T-helper 2 cell (primary cell): ENCODE data around the gene KLHL3.
"Not testable (repeated sequence)": the region's sequence is repeated elsewhere in the genome, so short reads cannot be mapped to it uniquely, and the experiment has no call there.

Experiments used
- DNase-seq, 5 experiments: peaks; one replicate each; pipeline versions ENCODE4 v3.0.0 to v3.0.0-alpha.2; 2012 to 2022

Gene KLHL3

GRCh38 chr5:137666461-137666850 is 69.4 kb downstream of the KLHL3 start:
- DNase-seq = no peak

- peak in 3 of 5 experiments; percentile 2 to 91 (median 7) for DNase-seq
Observed at GRCh38 chr5:137665678-137666460, 70.0 kb downstream of the KLHL3 start.

GRCh38 chr5:137660349-137660817 is 75.5 kb downstream of the KLHL3 start:
- DNase-seq = peak; percentile 18 to 78 (median 52)

- no peak for DNase-seq
Observed at GRCh38 chr5:137659209-137659608, 76.7 kb downstream of the KLHL3 start.

DNA sequence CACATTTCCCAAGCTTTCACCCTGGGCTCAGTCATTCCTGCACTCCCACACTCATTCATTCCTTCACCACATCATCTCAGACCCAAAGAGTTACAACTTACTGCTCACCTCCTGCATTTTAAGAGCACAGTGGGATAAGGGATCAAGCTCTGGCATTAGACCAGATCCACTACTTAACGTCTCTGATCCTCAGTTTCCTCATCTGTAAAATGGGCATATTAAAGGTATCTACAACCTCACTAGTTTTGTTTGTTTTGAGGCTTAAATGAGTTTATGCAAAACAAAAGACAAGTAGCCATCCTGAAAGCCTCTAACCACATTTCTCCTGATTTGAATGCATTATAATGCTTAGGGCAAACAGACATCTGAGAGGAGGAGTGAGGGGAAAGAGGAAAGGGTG is 77.6 kb downstream of the KLHL3 start:
- no peak for DNase-seq

- no peak for DNase-seq
Observed at GRCh38 chr5:137657073-137657472, 78.8 kb downstream of the KLHL3 start.

DNA sequence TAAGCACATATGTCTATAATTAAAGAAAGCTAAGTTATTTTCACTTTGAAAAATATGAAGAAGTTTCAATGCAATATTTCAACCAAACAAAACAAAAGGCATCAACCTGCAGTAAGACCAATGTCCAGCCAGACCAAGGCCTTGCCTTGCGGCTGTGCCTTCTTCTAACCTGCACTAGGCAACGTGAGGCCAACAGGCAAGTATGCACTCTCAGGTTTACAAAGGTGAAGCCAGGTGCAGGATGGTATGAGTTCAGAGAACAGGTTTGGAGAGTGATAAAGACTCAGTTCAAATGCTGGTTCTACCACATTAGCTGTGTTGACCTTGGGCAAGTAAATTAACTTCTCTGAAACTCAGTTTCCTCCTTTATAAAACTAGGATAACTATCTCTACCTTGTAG is 79.3 kb downstream of the KLHL3 start:
- no peak for DNase-seq

GRCh38 chr5:137651022-137651421 is 84.9 kb downstream of the KLHL3 start:
- no peak for DNase-seq

DNA sequence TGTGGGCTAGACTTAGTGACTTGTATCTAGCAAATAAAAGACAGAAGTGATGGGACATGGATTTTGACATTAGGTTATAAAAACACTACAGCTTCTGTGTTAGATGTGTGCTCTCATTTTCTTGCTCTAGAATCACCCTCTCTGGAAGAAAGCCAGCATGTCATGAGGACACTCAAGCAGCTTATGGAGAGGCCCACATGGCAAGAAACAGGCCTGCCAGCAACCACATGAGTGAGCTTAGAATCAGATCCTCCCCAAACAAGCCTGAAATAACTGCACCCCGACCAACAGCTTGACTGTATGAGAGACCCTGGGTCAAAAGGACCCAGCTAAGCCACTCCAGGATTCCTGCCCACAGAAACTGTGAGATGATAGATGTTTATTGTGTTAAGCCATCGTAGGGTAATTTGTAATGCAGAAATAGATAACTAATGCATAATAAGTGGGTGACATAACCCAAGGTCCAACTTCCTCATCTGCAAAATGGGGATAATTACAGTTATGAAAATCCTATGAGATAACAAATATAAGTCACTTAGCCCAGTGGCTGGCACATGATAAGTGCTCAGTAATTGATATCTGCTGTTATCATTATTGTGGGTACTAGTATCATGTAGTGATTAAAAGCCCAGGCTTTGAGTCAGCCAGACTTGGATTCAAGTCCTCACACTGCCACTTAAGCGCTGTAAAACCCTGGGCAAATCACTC is 86.5 kb downstream of the KLHL3 start:
- no peak for DNase-seq

DNA sequence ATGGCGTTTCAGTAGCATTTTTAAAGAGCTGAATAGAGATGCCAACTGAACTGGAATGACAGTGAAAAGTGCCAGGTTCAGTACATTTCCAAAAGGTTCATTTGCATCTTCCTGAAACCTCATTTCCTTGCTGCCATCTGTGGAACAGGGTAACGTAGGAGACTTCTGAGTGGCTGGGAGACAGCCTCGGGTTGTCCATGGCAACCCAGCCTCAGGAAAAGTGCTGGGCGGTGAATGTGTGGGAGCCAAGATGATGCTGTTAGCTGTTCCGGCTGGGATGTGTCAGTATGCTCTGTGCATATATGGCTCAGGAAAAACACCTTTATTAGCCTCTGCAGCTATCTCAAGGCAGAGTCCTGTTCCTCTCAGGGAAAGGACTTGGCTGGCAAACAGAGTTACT is 87.5 kb downstream of the KLHL3 start:
- no peak for DNase-seq

DNA sequence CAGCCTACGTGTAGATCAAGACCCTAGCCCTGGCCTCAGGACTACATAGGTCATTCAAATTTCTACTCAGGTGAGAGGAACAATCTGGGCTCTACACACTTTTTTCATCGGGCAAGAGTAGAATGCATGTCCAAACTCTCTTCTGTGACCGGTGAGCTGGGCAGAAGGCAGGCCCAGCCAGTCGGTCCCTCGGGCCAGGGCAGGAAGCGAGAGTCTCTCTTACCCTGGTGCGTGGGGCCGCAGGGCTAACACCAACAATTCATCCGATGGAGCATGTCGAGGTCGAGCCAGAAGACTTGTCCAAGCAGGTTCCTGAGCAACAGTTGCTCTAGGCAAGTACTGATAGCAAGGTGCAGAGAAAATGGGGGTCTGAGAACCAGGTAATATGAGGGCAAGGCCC is 88.5 kb downstream of the KLHL3 start:
- DNase-seq = no peak

GRCh38 chr5:137646761-137647160 is 89.1 kb downstream of the KLHL3 start:
- no peak for DNase-seq

- not testable (repeated sequence) for DNase-seq
Observed at GRCh38 chr5:137643081-137643480, 92.8 kb downstream of the KLHL3 start.

- DNase-seq = no peak
Observed at GRCh38 chr5:137642091-137642490, 93.8 kb downstream of the KLHL3 start.

DNA sequence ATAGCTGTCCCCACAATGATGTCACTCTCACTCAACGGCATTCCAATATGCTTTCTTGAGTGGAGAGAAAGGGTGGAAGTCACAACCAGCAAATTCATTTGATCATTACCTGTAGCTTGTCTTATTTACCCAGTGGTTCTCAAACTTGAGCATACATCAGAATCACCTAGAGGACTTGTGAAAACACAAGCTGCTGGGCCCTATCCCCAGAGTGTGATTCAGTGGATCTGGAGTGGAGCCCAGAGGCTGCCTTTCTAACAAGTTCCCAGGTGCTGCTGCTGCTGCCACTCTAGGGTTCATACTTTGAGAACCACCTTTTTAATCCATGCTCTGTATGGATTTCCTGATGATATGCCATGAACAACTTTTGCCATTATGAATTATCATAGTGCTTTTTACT is 94.7 kb downstream of the KLHL3 start:
- DNase-seq = no peak

DNA sequence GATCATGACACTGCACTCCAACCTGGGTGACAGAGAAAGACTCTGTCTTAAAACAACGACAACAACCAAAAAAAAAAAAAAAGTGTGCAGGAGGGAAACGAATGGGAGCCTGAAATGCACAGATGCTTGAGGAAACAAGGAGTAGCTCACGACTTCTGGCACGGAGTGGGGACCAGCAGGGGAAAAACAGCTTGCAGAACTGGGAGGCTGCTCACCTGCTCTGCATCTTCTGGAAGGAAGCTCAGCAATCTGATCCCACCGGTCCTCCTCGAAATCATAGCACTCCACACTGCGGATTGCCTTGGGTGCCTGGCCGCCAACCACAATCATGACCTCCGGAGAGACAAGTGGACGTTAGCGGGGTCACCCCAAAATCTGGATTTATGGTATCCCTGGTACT is 96.2 kb downstream of the KLHL3 start:
- DNase-seq = no peak

- DNase-seq = no peak
Observed at GRCh38 chr5:137638841-137639240, 97.0 kb downstream of the KLHL3 start.

- no peak for DNase-seq
Observed at GRCh38 chr5:137636830-137637714, 98.8 kb downstream of the KLHL3 start.

GRCh38 chr5:137636099-137636498 is 99.8 kb downstream of the KLHL3 start:
- no peak for DNase-seq

DNA sequence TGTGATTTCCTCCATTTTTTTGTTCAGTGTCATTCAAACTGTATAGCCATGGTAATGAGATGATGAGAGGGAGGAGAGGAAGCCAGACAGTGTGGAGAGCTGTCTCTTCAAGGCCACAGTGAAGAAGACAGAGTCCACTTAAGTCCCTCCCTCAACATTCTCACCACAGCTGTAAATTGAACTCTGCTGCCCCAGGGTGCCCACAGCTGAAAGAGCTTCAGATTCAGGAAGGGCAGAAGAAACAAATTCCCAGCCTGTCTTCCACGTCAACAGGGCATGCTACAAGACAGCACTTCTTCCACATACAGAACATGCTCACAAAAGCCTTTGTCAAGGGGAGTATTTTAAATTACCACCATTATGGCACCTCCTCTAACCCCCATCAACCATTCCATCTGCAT is 100.4 kb downstream of the KLHL3 start:
- no peak for DNase-seq

- DNase-seq = no peak
Observed at GRCh38 chr5:137633896-137634295, 102.0 kb downstream of the KLHL3 start.

- DNase-seq = no peak
Observed at GRCh38 chr5:137632716-137633115, 103.2 kb downstream of the KLHL3 start.

- DNase-seq = no peak
Observed at GRCh38 chr5:137631453-137631852, 104.4 kb downstream of the KLHL3 start.
